GM23338 (cell line): ENCODE measurements around the gene YAP1. TPM values are rescaled to one million over a fixed set of nuclear protein-coding genes. Genes with fewer than 3 reads are reported as not detected.

Experiments used
- ATAC-seq: fragments of 200-7000 bp; cut with Tn5 transposase; 3 replicates; pipeline ENCODE4 v1.9.1; 2020
- DNase-seq: peaks from one replicate; pipeline ENCODE4 v3.0.0-alpha.2; 2015; ENCODE audit warnings: low spot score
- H2AFZ ChIP-seq: fragments of 200-600 bp; sonication (generic); 2 replicates; pipeline ENCODE4 v1.8.0; 2016; ENCODE audit warnings: antibody characterized with exemption, mild to moderate bottlenecking, moderate library complexity
- H3F3A ChIP-seq: fragments of 200-600 bp; sonication (generic); replicated peaks from 2 replicates; pipeline ENCODE4 v1.8.0; 2017; ENCODE audit warnings: antibody characterized with exemption, mixed run types, low read depth
- H3K27ac ChIP-seq: fragments of 200-600 bp; sonication (generic); 2 replicates; pipeline ENCODE4 v1.6.1; 2016; ENCODE audit warnings: low read depth
- H3K27me3 ChIP-seq: fragments of 200-600 bp; sonication (generic); 2 replicates; pipeline ENCODE4 v1.8.0; 2016; ENCODE audit warnings: mild to moderate bottlenecking, mixed run types, moderate library complexity; ENCODE audit not compliant: insufficient read depth
- H3K36me3 ChIP-seq: fragments of 200-600 bp; sonication (generic); 2 replicates; pipeline ENCODE4 v1.8.0; 2016; ENCODE audit warnings: mild to moderate bottlenecking; ENCODE audit not compliant: insufficient read depth
- H3K4me1 ChIP-seq: fragments of 200-600 bp; sonication (generic); 2 replicates; pipeline ENCODE4 v1.8.0; 2016; ENCODE audit warnings: mild to moderate bottlenecking, moderate library complexity; ENCODE audit not compliant: insufficient read depth
- H3K4me2 ChIP-seq: fragments of 200-600 bp; sonication (generic); 2 replicates; pipeline ENCODE4 v1.7.1; 2017; ENCODE audit warnings: mixed run types
- H3K4me3 ChIP-seq: fragments of 200-600 bp; sonication (generic); 2 replicates; pipeline ENCODE4 v1.6.1; 2016; ENCODE audit warnings: mixed run types
- H3K79me2 ChIP-seq: fragments of 200-600 bp; sonication (generic); replicated peaks from 2 replicates; pipeline ENCODE4 v1.8.0; 2017; ENCODE audit warnings: mild to moderate bottlenecking; ENCODE audit not compliant: insufficient read depth
- H3K9me2 ChIP-seq: fragments of 200-600 bp; sonication (generic); 2 replicates; pipeline ENCODE4 v1.8.0; 2017; ENCODE audit not compliant: insufficient read depth
- H4K20me1 ChIP-seq: fragments of 200-600 bp; sonication (generic); replicated peaks from 2 replicates; pipeline ENCODE4 v1.8.0; 2017; ENCODE audit warnings: mild to moderate bottlenecking; ENCODE audit not compliant: insufficient read depth
- H3K27ac Mint-ChIP-seq: 2 replicates; pipeline ENCODE4 v1.8.0; 2020; ENCODE audit warnings: inconsistent platforms, mild to moderate bottlenecking, moderate library complexity, mixed read lengths
- H3K27me3 Mint-ChIP-seq: 3 replicates; pipeline ENCODE4 v1.8.0; 2022; ENCODE audit warnings: low read depth, mild to moderate bottlenecking, moderate library complexity, mixed read lengths, inconsistent platforms; ENCODE audit not compliant: insufficient read depth, poor library complexity
- H3K36me3 Mint-ChIP-seq: 3 replicates; pipeline ENCODE4 v1.8.0; 2021; ENCODE audit warnings: low read depth, mild to moderate bottlenecking, inconsistent platforms, moderate library complexity, mixed read lengths
- H3K4me1 Mint-ChIP-seq: 3 replicates; pipeline ENCODE4 v1.8.0; 2020; ENCODE audit warnings: mild to moderate bottlenecking, inconsistent platforms, mixed read lengths
- H3K4me3 Mint-ChIP-seq: 3 replicates; pipeline ENCODE4 v1.8.0; 2021; ENCODE audit warnings: moderate library complexity, mild to moderate bottlenecking, inconsistent platforms, mixed read lengths
- H3K9me3 Mint-ChIP-seq: 3 replicates; pipeline ENCODE4 v1.8.0; 2020; ENCODE audit warnings: moderate library complexity, mild to moderate bottlenecking, inconsistent platforms, mixed read lengths
- CREB1 ChIP-seq: fragments of 250-450 bp; sonication (Bioruptor Pico); IDR thresholded peaks from 2 replicates; pipeline ENCODE4 v1.5.0; 2020; ENCODE audit warnings: low read depth, mild to moderate bottlenecking, moderate library complexity
- CTCF ChIP-seq, 2 experiments: fragments of 200-600 bp in 1 of 2; sonication (generic) in 1 of 2; conservative IDR thresholded peaks; 2 replicates each; pipeline versions ENCODE4 v1.5.1 to v1.6.1; 2016 to 2017; ENCODE audit warnings: antibody characterized with exemption in 2 of 2, low read depth in 2 of 2, mild to moderate bottlenecking in 2 of 2, moderate library complexity in 1 of 2
- EZH2 ChIP-seq: fragments of 200-600 bp; sonication (generic); IDR thresholded peaks from one replicate; pipeline ENCODE4 v1.8.0; 2017; ENCODE audit warnings: antibody characterized with exemption, mild to moderate bottlenecking, low read depth; ENCODE audit not compliant: unreplicated experiment
- NANOG ChIP-seq: IDR thresholded peaks from 2 replicates; pipeline ENCODE4 v1.6.1; 2016; ENCODE audit warnings: antibody characterized with exemption, borderline replicate concordance
- STAT1 ChIP-seq: IDR thresholded peaks from one replicate; pipeline ENCODE4 v1.6.1; 2016; ENCODE audit warnings: antibody characterized with exemption; ENCODE audit not compliant: unreplicated experiment
- ZNF114 ChIP-seq: fragments of 250-450 bp; sonication (Bioruptor Pico); IDR thresholded peaks from 2 replicates; pipeline ENCODE4 v1.5.0; 2020; ENCODE audit warnings: mild to moderate bottlenecking, moderate library complexity
- ZNF462 ChIP-seq: fragments of 250-450 bp; sonication (Bioruptor Pico); IDR thresholded peaks from 2 replicates; pipeline ENCODE4 v1.5.0; 2020; ENCODE audit warnings: mild to moderate bottlenecking, moderate library complexity
- polyA plus RNA-seq: library from polyadenylated mRNA; unstranded; fragments of >200 nt; fragmentation: Nextera tagmentation; extraction: Ambion mirVana; gene quantifications from 2 replicates; pipeline ENCODE4 v1.2.1, GENCODE V29; 2016
- total RNA-seq: library from RNA; depleted of rRNA; stranded (reverse); fragments of >200 nt; shearing (Covaris generic); gene quantifications from 2 replicates; pipeline ENCODE4 v1.2.3, GENCODE V29; 2014
- TF ChIP-seq, protein P1 (sequence below): IDR thresholded peaks from one replicate; pipeline ENCODE4 v1.6.1; 2018; ENCODE audit warnings: antibody characterized with exemption; ENCODE audit not compliant: unreplicated experiment
- TF ChIP-seq, protein P2 (sequence below): IDR thresholded peaks from 2 replicates; pipeline ENCODE4 v1.6.1; 2016; ENCODE audit warnings: antibody characterized with exemption

The YAP1 gene
- total and polyA plus RNA-seq, 2 experiments from 2014 or later, result 17.2 to 155 TPM

DNA sequence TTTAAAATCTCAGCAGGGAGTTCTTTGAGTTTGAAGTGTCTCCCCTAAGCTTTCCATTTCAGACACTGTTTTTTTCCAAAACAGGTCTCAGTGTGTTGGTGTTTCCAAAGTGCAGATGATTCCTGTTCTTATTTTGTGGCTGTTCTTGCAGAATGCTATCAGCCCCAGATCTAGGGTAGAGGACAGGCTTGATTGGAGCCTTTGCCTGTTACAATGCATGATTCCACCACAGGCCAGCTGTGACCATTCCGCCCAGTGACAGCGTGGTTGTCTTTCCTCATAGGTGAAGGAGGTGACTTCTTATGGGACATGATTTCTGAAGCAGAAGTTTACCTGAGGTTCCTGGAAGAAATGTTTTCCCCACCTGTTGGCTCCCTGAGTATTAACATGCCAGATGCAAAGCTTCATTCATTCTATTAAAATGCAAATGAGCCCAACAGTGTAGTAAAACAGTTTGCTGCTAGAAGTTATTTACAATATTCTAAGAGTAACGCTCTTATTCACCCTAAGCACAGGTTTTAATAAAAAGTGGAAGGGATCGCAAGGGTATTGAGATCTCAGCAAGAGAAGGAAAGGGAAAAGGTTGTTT is 170.1 kb downstream of the YAP1 start:
- Histone ChIP-seq H3K36me3 (no peaks in the 10 kb centered on the region), H3K9me2 (no peaks in the 10 kb centered on the region), H3F3A (0 out of 2 replicates have a peak, but pooled peaks cover 2% of the 10 kb centered on the region), H3K4me3 (peak overlapping the region; percentile 23), H4K20me1 (no peaks in the 10 kb centered on the region), H3K79me2 (no peaks in the 10 kb centered on the region), H3K27me3 (no peaks in the 10 kb centered on the region), H3K4me2 (peak overlapping the region; percentile 67), H2AFZ (no peak overlapping the region), H3K4me1 (peaks cover 25% of the 10 kb centered on the region), H3K27ac (peak overlapping the region; percentile 11; the same call in 1 of the 2 replicates)
- TF ChIP-seq, protein P1, sequence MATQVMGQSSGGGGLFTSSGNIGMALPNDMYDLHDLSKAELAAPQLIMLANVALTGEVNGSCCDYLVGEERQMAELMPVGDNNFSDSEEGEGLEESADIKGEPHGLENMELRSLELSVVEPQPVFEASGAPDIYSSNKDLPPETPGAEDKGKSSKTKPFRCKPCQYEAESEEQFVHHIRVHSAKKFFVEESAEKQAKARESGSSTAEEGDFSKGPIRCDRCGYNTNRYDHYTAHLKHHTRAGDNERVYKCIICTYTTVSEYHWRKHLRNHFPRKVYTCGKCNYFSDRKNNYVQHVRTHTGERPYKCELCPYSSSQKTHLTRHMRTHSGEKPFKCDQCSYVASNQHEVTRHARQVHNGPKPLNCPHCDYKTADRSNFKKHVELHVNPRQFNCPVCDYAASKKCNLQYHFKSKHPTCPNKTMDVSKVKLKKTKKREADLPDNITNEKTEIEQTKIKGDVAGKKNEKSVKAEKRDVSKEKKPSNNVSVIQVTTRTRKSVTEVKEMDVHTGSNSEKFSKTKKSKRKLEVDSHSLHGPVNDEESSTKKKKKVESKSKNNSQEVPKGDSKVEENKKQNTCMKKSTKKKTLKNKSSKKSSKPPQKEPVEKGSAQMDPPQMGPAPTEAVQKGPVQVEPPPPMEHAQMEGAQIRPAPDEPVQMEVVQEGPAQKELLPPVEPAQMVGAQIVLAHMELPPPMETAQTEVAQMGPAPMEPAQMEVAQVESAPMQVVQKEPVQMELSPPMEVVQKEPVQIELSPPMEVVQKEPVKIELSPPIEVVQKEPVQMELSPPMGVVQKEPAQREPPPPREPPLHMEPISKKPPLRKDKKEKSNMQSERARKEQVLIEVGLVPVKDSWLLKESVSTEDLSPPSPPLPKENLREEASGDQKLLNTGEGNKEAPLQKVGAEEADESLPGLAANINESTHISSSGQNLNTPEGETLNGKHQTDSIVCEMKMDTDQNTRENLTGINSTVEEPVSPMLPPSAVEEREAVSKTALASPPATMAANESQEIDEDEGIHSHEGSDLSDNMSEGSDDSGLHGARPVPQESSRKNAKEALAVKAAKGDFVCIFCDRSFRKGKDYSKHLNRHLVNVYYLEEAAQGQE, result no peak
- TF ChIP-seq, protein P2, sequence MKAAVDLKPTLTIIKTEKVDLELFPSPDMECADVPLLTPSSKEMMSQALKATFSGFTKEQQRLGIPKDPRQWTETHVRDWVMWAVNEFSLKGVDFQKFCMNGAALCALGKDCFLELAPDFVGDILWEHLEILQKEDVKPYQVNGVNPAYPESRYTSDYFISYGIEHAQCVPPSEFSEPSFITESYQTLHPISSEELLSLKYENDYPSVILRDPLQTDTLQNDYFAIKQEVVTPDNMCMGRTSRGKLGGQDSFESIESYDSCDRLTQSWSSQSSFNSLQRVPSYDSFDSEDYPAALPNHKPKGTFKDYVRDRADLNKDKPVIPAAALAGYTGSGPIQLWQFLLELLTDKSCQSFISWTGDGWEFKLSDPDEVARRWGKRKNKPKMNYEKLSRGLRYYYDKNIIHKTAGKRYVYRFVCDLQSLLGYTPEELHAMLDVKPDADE, result no peak
- TF ChIP-seq STAT1 (no peak), CREB1 (CRISPR knock-in tag) (no peak), EZH2 (no peak), ZNF462 (CRISPR knock-in tag) (peak; percentile 44; the same call in 1 of the 2 replicates), NANOG (peak; percentile 8; the same call in 1 of the 2 replicates), CTCF (conservative IDR thresholded peaks at IDR 0.05; ENCODE audit: low read depth in 2 of 2) (no peak), ZNF114 (CRISPR knock-in tag) (no peak)
- peaks cover 3% of the 10 kb centered on the region for H3K27me3 Mint-ChIP-seq
- DNase-seq (peak; percentile 36), ATAC-seq (peak; percentile 80)
- no peaks in the 10 kb centered on the region; the same call in 2 of the 3 replicates for H3K36me3 Mint-ChIP-seq
- H3K4me1 Mint-ChIP-seq, result peaks cover 31% of the 10 kb centered on the region
- H3K9me3 Mint-ChIP-seq, result peaks cover 3% of the 10 kb centered on the region; the same call in 1 of the 3 replicates
- H3K27ac Mint-ChIP-seq, result peak overlapping the region; percentile 72
- H3K4me3 Mint-ChIP-seq, result peak overlapping the region; percentile 48
